Prostate gland (tissue), 2 donors: Measurements from ENCODE around the gene TAGLN.

Experiments used
- CTCF ChIP-seq, 4 experiments: fragments of 200-600 bp in 2 of 4; fragments of 450-650 bp in 2 of 4; sonication (generic) in 2 of 4; IDR thresholded peaks; 1 replicate in 3 of 4; 2 replicates in 1 of 4; pipeline ENCODE4 v1.5.1; 2016 to 2019; ENCODE audit warnings: antibody characterized with exemption in 4 of 4, mild to moderate bottlenecking in 2 of 4, moderate library complexity in 2 of 4
- POLR2A ChIP-seq: fragments of 450-650 bp; IDR thresholded peaks from one replicate; pipeline ENCODE4 v1.6.1; 2016; ENCODE audit warnings: antibody characterized with exemption, mild to moderate bottlenecking

DNA sequence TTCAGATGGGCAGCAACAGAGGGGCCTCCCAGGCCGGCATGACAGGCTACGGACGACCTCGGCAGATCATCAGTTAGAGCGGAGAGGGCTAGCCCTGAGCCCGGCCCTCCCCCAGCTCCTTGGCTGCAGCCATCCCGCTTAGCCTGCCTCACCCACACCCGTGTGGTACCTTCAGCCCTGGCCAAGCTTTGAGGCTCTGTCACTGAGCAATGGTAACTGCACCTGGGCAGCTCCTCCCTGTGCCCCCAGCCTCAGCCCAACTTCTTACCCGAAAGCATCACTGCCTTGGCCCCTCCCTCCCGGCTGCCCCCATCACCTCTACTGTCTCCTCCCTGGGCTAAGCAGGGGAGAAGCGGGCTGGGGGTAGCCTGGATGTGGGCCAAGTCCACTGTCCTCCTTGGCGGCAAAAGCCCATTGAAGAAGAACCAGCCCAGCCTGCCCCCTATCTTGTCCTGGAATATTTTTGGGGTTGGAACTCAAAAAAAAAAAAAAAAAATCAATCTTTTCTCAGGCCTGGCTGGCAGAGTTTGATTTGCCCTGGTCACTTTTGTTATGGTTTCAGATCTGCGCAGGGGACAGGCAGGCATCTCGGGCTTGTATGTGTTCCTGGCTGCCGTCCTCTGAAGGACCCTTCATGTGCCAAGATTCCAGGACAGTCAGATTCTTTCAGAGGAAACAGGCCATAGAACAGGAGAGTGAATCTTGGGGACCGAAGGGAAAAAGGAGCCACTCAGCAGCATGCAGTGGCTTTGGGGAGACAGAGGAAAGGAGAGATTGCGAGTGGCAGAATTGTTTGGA, 5.3 kb downstream of the TAGLN start:
- TF ChIP-seq CTCF (IDR thresholded peaks at IDR 0.05) (no peak), POLR2A (no peak)
